Gastroesophageal sphincter (tissue), 3 donors: Measurements from ENCODE around the gene SKIC2.

Source experiments
- CTCF ChIP-seq, 4 experiments: fragments of 200-600 bp in 2 of 4; fragments of 450-650 bp in 2 of 4; sonication (generic) in 1 of 4; IDR thresholded peaks; one replicate each; pipeline ENCODE4 v1.5.1; 2017 to 2019; ENCODE audit warnings: antibody characterized with exemption in 4 of 4, mild to moderate bottlenecking in 2 of 4, moderate library complexity in 2 of 4
- POLR2A ChIP-seq, 2 donors: fragments of 450-650 bp; IDR thresholded peaks; one replicate each; pipeline ENCODE4 v1.6.1; 2017; ENCODE audit warnings: antibody characterized with exemption in 2 of 2, mild to moderate bottlenecking in 2 of 2, moderate library complexity in 1 of 2
- POLR2AphosphoS5 ChIP-seq: sonication (generic); formaldehyde crosslinking; IDR thresholded peaks from one replicate; pipeline ENCODE4 v1.6.1; 2017; ENCODE audit warnings: antibody characterized with exemption

- TF ChIP-seq POLR2AphosphoS5 = no peak
- TF ChIP-seq CTCF (IDR thresholded peaks at IDR 0.05) = no peak
- no peak for TF ChIP-seq POLR2A (IDR thresholded peaks at IDR 0.05)
Observed at GRCh38 chr6:31920811-31921210, 38.2 kb upstream of the SKIC2 start.
